Measurements from ENCODE around the gene GNPTG. TPM values are rescaled to one million over a fixed set of nuclear protein-coding genes. Genes with fewer than 3 reads are reported as not detected.

The GNPTG gene
- total RNA-seq, 1 donor from 2014 or later, result 52.9 TPM

DNA sequence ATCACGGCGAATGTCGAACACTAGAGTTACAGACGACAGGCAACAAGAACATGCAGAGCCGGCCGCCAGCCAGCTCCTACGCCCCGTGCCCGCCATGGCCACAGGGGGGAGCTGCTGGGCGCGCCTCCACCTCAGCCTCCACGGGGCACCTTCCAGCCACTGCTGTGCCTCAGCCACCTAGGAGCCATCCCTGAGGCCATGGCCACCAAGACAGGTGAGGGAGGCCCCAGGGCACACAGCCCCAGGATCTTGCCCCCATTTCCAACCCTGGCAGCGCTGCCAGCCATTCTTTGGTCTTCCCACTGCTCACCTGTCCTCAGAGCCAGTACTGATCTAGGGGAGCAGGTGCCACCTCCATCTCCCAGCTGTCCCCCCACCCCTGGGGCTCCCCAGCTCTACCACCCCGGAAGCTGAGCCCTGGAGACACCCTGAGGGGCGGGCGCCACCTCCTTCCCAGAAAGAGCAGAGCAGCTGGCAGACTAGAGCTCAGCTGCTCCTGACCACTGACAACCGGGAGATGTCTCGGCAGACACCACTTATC is 11.8 kb downstream of the GNPTG start:
- Mint-ChIP-seq H3K36me3 (peaks cover 5% of the 10 kb centered on the region), H3K27ac (no peak overlapping the region), H3K4me1 (no peaks in the 10 kb centered on the region), H3K9me3 (no peaks in the 10 kb centered on the region), H3K27me3 (ENCODE audit: low read depth) (no peaks in the 10 kb centered on the region), H3K4me3 (no peak overlapping the region)
- TF ChIP-seq, protein P1, sequence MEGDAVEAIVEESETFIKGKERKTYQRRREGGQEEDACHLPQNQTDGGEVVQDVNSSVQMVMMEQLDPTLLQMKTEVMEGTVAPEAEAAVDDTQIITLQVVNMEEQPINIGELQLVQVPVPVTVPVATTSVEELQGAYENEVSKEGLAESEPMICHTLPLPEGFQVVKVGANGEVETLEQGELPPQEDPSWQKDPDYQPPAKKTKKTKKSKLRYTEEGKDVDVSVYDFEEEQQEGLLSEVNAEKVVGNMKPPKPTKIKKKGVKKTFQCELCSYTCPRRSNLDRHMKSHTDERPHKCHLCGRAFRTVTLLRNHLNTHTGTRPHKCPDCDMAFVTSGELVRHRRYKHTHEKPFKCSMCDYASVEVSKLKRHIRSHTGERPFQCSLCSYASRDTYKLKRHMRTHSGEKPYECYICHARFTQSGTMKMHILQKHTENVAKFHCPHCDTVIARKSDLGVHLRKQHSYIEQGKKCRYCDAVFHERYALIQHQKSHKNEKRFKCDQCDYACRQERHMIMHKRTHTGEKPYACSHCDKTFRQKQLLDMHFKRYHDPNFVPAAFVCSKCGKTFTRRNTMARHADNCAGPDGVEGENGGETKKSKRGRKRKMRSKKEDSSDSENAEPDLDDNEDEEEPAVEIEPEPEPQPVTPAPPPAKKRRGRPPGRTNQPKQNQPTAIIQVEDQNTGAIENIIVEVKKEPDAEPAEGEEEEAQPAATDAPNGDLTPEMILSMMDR (IDR thresholded peaks at IDR 0.05; ENCODE audit: unreplicated experiment), result peak; percentile 75
- peak in 1 of 2 experiments; percentile 67 for DNase-seq (ENCODE audit: low spot score in 2 of 2, unreplicated experiment in 2 of 2)

DNA sequence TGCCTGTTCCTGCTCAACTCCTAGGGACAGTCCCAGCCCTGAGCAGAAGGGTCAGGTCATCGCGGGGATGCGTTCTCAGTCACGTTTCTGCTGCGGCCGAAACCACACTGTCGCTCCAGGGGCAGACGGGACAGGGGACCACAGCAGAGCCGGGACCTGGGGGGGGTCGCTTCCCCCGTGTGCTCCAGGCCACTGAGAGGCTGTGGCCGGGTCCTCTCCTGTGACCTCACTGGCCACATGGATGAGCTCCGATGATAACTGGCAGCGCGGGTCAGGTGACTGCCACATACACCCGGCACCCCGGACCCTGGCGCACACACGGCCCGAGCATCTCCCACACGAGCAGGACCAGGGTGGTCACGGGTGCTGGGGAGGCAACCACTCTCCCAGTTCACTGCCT is 12.8 kb downstream of the GNPTG start:
- H3K36me3 Mint-ChIP-seq, result peaks cover 5% of the 10 kb centered on the region
- TF ChIP-seq, protein P1 (IDR thresholded peaks at IDR 0.05; ENCODE audit: unreplicated experiment), result no peak
- no peaks in the 10 kb centered on the region for H3K9me3 Mint-ChIP-seq
- DNase-seq (ENCODE audit: low spot score in 2 of 2, unreplicated experiment in 2 of 2), result no peak
- H3K4me3 Mint-ChIP-seq, result no peak overlapping the region
- no peaks in the 10 kb centered on the region for H3K4me1 Mint-ChIP-seq
- H3K27me3 Mint-ChIP-seq (ENCODE audit: low read depth), result no peaks in the 10 kb centered on the region
- no peak overlapping the region for H3K27ac Mint-ChIP-seq

DNA sequence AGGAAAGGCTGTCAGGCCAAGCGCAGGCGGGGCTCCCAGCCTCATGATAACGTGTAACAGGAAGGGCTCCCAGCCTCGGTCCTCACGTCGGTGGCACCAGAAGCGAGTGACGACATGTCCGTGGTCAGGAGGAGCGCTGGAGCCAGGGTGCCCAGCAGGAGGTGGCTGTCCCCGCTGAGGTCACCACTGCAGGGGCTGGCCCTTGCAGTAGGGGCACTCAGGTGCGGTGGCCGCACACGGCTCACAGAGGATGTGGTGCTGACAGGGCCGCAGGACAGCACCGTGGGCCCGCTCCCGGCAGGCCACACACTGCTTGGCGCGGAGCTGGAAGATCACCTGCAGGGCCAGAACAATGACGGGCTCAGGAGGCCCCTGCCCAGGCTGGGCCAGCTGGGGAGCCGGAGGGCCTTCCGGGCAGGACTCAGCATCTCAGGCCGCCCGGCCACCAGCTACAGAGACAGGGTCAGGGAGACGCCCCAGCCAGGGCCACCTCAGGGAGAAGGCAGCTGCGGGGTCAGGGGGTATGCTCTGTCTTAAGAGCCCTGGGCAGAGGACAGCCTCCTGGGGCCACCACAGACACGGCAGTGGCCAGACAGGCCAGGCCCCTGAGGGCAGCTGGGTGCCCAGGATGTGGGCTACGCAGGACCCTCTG is 14.5 kb downstream of the GNPTG start:
- no peaks in the 10 kb centered on the region for H3K27me3 Mint-ChIP-seq (ENCODE audit: low read depth)
- H3K9me3 Mint-ChIP-seq, result no peaks in the 10 kb centered on the region
- H3K4me1 Mint-ChIP-seq, result no peaks in the 10 kb centered on the region
- peaks cover 5% of the 10 kb centered on the region for H3K36me3 Mint-ChIP-seq
- no peak overlapping the region for H3K4me3 Mint-ChIP-seq
- H3K27ac Mint-ChIP-seq, result no peak overlapping the region
- TF ChIP-seq, protein P1 (IDR thresholded peaks at IDR 0.05; ENCODE audit: unreplicated experiment), result no peak
- no peak for DNase-seq (ENCODE audit: low spot score in 2 of 2, unreplicated experiment in 2 of 2)

DNA sequence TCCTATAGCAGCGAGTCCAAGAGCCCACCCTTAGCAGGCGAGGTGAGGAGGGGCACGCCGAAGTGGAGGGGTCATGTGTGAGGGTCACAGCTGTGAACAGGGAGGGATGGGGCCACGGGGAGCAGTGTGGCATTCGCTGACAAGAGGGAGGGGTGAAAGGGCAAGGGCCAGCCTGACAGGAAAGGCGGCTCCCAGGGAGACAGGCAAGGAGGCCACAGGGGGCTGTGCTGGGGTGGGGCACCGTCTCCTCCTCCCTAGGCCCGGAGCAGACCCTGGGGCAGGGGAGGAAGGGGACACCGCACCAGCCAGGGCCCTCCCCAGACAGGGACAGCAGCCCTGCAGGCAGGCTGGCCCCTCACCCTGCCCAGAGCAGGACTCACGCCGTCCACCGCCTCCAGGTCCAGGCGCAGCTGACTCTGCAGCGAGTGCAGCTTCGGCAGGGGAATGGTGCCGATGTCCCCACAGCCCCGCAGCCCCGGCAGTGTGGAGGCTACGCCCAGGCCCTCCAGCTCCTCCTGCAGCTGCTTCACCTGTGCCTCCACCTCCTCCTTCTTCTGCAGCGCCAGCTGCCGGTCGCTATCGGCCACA is 15.1 kb downstream of the GNPTG start:
- H3K27ac Mint-ChIP-seq, result no peak overlapping the region
- no peak overlapping the region for H3K4me3 Mint-ChIP-seq
- H3K27me3 Mint-ChIP-seq (ENCODE audit: low read depth), result no peaks in the 10 kb centered on the region
- DNase-seq (ENCODE audit: low spot score in 2 of 2, unreplicated experiment in 2 of 2), result no peak
- H3K4me1 Mint-ChIP-seq, result no peaks in the 10 kb centered on the region
- H3K9me3 Mint-ChIP-seq, result no peaks in the 10 kb centered on the region
- TF ChIP-seq, protein P1 (IDR thresholded peaks at IDR 0.05; ENCODE audit: unreplicated experiment), result no peak
- peaks cover 5% of the 10 kb centered on the region for H3K36me3 Mint-ChIP-seq

DNA sequence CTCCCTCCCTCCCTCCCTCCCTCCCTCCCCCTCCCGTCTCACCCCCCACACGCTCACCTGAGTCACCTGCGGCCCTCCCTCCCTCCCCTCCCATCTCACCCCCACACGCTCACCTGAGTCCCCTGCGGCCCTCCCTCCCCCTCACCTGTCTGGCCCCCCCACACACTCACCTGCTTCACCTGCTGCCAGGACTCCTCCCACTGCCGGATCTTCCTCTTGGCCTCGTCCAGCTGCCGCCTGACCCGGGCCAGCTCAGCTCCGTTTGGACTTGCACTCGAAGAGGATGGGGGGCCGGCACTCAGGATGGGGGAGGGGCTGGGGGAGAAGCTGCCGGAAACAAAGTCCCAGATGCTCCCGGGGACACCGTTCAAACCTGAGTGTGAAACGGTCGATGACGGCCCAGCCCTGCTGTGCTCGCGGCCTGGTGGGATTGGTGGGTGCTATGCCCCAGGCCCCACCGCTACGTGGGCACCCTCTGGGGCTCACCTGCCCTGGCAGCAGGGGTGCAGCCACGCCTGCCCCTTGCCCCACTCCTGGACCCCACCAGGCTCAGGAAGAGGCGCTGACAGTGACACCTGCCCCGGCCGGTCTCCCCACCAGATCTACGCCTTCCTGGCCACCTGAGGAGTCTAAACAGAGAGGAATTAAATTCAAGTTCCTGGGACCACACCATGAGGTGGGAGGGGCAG is 15.9 kb downstream of the GNPTG start:
- TF ChIP-seq, protein P1 (IDR thresholded peaks at IDR 0.05; ENCODE audit: unreplicated experiment), result no peak
- no peak overlapping the region for H3K4me3 Mint-ChIP-seq
- H3K27me3 Mint-ChIP-seq (ENCODE audit: low read depth), result no peaks in the 10 kb centered on the region
- H3K27ac Mint-ChIP-seq, result no peak overlapping the region
- H3K9me3 Mint-ChIP-seq, result no peaks in the 10 kb centered on the region
- H3K36me3 Mint-ChIP-seq, result peaks cover 5% of the 10 kb centered on the region
- no peak for DNase-seq (ENCODE audit: low spot score in 2 of 2, unreplicated experiment in 2 of 2)
- no peaks in the 10 kb centered on the region for H3K4me1 Mint-ChIP-seq
